ENCODE data around the gene MGARP.

GRCh38 chr4:139274790-139275189 lies 5.2 kb downstream of the MGARP start:
- no peak for TF ChIP-seq EZH2 (IDR thresholded peaks at IDR 0.05; ENCODE audit: low read length)
- no peak for TF ChIP-seq CTCF (optimal IDR thresholded peaks at IDR 0.05 in 1 of 3, IDR thresholded peaks at IDR 0.05 in 1 of 3, conservative IDR thresholded peaks at IDR 0.05 in 1 of 3; ENCODE audit: extremely low read depth in 1 of 3, insufficient read depth in 2 of 3, low read length in 3 of 3)
